AG09309 (cell line): ENCODE measurements around the gene GRIK1.

Experiments
- DNase-seq: peaks from one replicate; pipeline ENCODE4 v3.0.0-alpha.2; 2010; ENCODE audit warnings: low read depth
- H3K4me3 ChIP-seq: 2 replicates; pipeline ENCODE4 v1.5.1; 2011; ENCODE audit warnings: mild to moderate bottlenecking, low read depth, low read length, moderate library complexity; ENCODE audit not compliant: control insufficient read depth
- TF ChIP-seq, protein P1 (sequence below): IDR thresholded peaks from 2 replicates; pipeline ENCODE4 v1.5.1; 2011; ENCODE audit warnings: mild to moderate bottlenecking, low read depth, low read length, inconsistent platforms; ENCODE audit not compliant: insufficient read depth, control insufficient read depth; ENCODE audit errors: missing control alignments

The GRIK1 gene

DNA sequence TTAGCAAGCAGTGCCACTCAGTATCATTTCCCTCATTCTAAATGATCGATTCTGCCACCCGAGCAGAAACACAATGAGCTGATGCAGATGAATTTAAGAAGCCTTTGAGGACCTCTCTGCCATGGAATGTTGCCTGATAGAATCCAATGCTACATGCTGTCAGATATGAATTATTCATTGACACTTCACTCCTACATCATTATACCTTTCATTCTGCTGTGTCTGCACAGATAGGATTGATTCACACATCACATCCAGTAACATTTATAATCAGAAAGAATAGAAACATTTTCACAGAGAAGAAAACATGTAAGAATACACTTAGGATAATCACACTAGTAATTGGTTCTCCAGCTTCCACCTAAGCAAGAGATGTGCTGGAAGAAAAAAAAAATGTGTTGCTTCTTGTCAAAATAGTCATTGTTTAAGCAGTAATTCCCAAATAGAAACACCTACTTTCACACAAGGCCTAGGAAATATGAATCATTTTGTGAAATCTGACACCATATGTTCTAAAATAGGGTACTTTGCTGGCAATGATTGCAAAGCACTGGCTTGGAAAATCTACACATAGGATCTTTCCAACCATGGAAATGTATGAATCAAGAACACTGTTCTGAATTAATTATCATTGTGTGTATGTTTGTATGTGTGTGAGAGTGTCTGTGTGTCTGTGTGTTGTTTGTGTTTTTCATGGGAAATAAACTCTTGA is 110.1 kb downstream of the GRIK1 start:
- TF ChIP-seq, protein P1, sequence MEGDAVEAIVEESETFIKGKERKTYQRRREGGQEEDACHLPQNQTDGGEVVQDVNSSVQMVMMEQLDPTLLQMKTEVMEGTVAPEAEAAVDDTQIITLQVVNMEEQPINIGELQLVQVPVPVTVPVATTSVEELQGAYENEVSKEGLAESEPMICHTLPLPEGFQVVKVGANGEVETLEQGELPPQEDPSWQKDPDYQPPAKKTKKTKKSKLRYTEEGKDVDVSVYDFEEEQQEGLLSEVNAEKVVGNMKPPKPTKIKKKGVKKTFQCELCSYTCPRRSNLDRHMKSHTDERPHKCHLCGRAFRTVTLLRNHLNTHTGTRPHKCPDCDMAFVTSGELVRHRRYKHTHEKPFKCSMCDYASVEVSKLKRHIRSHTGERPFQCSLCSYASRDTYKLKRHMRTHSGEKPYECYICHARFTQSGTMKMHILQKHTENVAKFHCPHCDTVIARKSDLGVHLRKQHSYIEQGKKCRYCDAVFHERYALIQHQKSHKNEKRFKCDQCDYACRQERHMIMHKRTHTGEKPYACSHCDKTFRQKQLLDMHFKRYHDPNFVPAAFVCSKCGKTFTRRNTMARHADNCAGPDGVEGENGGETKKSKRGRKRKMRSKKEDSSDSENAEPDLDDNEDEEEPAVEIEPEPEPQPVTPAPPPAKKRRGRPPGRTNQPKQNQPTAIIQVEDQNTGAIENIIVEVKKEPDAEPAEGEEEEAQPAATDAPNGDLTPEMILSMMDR, result no peak

DNA sequence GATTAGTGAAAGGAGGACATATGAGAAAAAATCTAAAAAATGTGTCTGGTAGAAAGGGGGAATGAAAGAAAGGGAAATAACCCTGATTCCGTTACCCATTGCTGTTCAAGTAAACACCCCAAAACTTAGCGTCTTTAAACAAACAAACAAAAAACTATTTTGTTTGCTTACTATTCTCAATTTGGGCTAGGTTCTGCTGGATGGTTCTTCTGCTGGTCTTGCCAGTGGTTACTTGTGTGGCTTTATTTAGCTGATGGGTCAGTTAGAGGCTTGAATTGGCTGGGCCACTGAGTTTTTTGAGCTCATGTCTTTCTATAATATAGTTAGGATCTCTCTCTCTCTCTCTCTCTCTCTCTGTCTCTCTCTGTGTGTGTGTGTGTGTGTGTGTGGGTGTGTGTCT is 112.1 kb downstream of the GRIK1 start:
- no peak overlapping the region for H3K4me3 ChIP-seq
- no peak for DNase-seq
- TF ChIP-seq, protein P1, result no peak

More for the DNA sequence above, 110.1 kb downstream of the GRIK1 start:
- no peak for DNase-seq
- H3K4me3 ChIP-seq, result no peak overlapping the region

DNA sequence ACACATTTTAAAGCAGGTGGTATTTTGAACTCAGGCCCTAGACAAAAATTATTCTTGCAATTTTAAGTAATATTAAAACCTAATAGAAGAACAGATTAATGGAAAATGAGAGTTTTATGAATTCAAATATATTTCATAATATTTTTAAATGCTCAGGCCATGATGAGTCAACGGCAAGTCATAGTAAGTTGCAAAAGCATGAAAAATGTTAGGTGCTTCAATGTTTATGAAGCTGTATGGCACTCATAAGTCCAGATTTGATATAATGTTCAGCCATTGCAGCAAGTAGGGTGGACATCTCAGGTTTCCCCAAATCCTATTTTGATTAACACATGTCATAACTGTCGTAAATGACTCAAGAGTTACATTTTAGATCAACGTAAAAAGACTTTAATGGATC is 112.6 kb downstream of the GRIK1 start:
- H3K4me3 ChIP-seq, result no peak overlapping the region
- TF ChIP-seq, protein P1, result no peak
- no peak for DNase-seq

DNA sequence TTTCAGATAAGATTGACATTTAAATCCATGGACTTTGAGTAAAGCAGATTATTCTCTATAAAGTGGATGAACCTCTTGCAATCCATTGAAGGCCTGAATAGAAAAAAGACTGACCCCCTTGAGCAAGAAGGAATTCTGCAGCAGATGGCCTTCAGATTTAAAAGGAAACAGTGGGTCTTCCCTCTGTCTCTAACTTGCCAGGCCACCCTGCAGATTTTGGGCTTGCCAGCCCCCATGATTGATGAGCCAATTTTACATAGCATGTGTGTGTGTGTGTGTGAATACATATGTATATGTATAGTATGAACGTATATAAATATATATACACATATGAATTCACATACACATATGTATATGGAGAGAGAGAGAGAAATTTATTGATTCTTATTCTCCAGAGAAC is 113.4 kb downstream of the GRIK1 start:
- TF ChIP-seq, protein P1, result no peak
- H3K4me3 ChIP-seq, result no peak overlapping the region
- DNase-seq, result no peak

DNA sequence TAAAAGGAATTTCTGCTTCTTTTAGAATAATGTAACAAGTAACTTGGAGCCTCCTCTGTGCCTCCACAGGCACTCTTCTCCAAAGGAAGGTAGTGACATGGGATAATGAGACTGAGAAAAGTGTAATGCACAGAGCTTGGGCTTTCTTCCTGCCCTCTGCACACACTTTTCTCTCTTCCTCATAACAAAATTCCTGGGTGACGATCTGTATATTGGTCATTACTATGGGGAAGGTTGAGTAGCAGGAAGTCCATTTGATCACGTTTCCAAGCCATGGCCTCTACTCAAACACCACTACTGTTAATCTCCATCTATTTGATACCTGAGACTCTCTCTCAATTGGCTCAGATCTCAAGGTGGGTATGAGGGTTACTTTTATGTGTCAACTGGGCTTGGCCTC is 113.9 kb downstream of the GRIK1 start:
- DNase-seq, result no peak
- TF ChIP-seq, protein P1, result no peak
- H3K4me3 ChIP-seq, result no peak overlapping the region

DNA sequence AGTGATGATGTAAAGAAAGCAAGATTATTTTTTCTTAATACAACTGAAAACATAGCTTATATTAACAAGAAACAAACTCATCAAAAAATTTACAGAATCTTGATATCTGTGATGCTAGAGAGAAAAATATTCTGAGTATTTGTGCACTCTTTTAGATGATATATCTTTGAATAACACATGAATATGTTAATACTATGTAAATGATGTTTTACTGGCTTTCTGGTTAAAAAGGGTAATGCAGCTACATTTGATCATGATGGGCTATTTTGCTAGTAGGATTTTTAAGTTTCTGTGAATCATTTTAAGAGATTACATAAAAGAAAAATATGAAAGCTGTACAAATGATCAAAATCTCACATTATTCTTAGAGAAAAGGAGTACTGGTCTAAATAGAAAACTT is 114.5 kb downstream of the GRIK1 start:
- TF ChIP-seq, protein P1, result no peak
- H3K4me3 ChIP-seq, result no peak overlapping the region
- DNase-seq, result no peak

DNA sequence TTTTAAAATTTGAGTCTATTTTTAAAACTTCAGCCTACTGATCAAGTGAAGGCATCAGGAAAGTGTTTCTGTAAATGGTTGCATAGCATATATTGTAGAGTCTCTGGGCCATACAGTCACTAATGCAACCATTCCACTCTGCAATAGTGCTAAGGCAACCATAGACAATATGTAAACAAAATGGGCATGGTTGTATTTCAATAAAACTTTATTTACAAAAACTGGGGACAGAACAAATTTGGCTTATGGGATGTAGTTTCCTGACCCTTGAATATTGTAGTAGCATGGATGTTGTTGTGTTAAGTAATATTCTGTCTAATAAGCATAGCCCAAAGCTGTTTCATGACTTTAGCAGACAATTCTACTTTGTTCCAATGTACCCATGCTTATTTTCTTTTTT is 117.7 kb downstream of the GRIK1 start:
- TF ChIP-seq, protein P1, result no peak
- no peak overlapping the region for H3K4me3 ChIP-seq
- DNase-seq, result no peak
